NCI-H128 (cell line): Measurements from ENCODE around the gene OSBPL3.
"Not testable (repeated sequence)": the region's sequence is repeated elsewhere in the genome, so short reads cannot be mapped to it uniquely, and the experiment has no call there.

Experiments
- DNase-seq: peaks from one replicate; lab custom pipeline; 2025; ENCODE audit not compliant: unreplicated experiment; lab: John Stamatoyannopoulos, UW

OSBPL3 gene

DNA sequence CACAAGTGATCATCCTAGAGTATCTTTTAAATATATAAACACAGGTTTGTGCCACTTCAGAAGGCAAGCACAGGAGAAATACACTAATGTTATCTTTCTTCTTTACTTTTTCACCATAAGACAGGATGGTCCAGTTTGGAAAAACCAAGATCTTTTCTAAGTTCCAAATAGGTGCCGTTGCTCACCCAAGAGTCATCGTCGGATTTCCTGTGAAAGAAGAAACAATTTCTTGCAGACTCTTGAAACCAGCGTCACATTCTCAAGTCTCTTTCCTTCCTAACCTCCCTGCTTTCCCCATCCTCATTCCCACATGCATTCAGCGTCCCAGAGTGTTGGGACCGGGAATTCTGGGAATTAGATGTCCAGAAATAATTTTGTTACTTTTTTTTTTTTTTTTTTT is 179.9 kb downstream of the OSBPL3 start:
- no peak for DNase-seq

DNA sequence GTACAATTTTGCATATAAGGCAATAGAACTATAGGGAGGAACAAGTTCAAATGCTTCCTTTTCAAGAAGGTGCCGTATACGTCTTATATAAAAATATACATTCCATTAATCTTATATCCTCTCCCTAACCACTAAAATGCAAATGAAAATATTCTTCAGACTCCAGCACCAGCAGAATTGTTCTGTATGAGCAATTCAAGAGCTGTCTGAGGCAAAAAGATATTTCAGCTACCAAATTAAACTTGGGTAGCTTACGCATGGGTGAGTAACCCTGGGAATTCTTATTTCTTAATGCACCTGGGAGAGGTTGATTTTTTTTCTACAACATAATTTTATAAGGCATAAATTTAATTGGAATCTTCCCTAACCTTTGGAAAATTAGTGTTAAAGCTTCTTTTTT is 180.5 kb downstream of the OSBPL3 start:
- no peak for DNase-seq

DNA sequence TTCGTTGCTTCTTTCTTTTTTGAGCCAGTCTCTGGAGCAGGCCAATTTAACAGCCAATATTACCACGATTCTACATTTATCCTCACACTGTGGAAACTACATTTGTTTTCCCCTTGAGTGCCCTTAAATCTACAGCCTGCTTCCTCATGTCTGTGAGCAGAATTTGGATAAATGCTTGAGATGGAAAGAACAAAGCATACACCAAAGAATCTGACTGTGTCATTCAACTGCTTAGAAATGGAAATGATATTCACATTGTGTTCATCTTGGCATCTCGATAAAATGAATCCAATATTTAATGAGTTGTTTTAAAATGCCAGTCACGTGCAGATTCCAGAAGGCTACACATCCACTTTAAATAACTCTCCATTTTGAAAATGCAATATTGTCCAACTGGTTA is 181.7 kb downstream of the OSBPL3 start:
- DNase-seq, result no peak

DNA sequence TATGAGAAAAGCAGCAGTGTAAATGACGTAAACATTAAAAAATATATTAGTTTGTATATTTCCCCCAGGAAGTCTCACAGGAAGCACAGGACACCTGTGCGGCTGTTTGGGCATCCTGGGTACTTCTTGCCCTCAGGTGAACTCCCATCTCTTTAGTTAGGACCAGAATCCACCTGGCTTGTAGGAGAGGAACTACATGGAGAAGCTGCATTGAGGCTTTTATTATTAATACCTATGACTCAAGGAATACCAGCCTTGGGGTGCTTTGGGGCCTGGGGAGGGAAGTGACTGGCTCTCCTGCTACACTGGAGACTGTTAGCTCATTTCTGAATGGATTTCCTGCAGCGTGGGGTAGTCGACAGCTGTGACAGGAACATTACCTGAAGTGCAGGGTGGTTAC is 182.7 kb downstream of the OSBPL3 start:
- no peak for DNase-seq

DNA sequence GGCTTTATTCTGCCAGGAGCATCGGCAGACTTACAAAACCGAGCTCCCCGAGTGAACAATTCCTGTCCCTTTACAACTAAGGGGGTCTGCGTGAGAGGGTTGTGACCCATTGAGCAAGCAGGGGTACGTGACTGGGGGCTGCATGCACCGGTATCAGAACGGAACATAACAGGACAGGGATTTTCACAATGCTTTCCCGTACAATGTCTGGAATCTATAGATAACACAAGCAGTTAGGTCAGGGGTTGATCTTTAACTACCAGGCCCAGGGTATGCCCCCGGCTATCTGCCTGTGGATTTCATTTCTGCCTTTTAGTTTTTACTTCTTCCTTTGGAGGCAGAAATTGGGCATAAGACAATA is 184.6 kb downstream of the OSBPL3 start:
- no peak for DNase-seq

DNA sequence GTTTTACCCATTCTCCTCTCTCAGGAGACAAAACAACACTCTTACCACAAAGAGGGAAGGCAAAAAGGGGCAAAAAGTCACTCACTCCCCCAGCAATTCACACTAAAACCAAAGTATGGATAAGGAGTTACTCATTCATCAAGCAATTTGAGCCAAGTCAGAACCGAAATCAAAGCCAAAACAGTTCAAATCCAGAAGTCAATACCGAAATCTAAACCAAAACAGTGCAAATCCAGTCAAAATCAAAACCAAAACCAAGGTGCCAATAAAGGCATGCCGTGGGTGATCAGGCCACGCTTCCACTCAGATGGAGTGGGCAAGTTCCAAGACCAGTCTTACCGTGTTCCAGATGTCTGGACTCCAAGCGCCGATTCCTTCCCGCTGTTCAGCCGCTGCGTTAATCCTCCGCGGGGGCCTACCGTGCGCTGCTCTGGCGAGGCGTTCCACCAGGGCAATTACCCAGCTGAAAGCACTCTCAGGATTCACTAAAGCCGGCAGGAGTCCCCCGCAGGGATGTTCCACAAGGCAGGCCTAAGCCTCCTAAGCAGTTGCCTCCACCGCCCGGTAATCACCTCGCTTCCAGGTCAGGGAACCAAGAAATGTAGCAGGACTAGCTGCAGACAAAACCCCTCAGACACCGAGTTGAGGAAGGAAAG is 185.1 kb downstream of the OSBPL3 start:
- DNase-seq, result not testable (repeated sequence)

DNA sequence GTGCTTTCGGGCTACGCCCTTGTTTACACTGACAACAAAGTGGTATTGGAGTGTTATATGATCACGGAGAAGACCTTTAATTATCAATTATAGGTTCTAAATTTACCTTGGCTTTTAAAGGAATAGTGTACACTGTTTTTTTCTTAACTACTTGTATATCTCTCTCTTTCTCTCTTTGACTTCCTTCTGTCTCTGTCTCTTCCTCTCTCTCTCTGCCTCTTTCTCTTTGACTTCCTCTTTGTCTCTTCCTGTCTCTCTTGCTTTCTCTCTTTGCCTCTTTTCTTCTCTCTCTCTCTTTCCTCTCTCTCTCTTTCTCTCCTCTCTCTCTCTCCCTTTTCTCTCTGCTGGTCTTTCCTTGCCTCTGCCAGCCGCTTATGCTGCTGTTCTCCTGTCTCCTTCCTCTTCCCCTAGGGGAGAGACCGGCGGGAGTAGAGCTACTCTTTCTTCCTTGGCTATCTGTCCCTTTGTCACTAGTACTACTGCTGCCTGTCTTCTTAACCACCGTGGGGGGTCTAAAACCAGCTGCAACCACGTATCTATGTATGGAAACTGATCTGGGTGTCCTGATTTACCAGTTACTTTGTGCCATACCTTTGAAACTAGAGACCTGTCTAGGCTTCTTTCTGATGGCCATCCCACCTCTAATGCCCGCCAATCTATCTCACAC is 185.9 kb downstream of the OSBPL3 start:
- no peak for DNase-seq

DNA sequence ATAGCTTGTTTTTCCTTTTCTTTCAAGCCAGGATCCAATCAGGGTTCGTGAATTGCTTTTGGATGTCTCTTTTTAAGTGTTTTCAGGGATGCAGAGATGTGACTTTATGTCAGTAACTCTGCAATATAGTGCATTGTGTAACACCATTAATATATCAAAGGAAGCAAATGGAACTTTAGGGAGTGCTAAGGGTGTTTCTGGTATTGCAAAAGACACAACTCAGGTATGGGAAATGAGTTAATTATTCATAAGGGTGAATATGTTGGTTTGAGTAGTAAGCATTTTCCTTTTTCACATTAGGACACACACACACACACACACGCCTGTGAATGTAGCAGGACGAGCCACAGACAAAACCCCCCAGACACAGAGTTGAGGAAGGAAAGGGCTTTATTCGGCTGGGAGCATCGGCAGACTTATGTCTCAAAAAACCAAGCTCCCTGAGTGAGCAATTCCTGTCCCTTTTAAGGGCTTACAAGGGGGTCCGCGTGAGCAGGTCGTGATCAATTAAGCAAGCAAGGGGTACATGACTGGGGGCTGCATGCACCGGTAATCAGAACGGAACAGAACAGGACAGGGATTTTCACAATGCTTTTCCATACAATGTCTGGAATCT is 190.9 kb downstream of the OSBPL3 start:
- DNase-seq, result no peak

DNA sequence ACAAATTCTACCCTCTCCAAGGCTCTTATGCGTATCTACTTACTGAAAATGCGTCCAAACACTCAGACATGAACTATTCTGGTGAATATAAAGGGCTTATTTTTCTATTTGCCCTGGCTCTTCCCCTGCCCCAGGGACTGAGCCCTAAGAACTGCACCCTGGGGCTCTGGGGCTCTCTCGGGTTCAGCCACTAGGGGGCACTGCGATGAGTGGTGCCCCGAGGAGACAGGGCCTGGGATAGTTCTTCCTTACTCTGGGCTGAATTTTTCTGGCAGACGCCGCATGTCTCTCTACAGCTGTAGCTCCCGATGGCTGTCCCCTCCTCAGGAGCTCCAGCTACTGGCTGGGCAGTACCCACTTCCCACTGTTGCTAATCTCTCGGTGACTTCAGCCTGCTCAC is 191.9 kb downstream of the OSBPL3 start:
- DNase-seq, result no peak

DNA sequence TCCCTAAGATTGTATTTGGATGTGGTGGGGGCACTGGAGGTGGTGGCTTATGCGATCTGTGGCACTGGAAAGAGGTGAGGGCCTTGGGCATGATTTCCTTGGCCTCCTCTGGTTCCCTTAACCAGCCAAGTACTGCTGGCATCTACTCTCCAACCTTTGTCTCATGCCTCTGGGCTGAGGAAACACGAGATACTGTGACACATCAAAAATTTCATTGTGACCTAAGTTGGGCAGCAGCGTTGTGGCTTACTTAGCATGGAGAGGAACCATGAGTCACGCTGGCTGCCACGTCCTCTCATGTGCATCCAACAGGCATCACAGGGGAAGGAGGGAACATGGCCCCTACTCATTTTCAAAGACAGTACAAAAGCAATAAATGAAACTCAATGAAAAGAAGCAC is 193.0 kb downstream of the OSBPL3 start:
- no peak for DNase-seq

DNA sequence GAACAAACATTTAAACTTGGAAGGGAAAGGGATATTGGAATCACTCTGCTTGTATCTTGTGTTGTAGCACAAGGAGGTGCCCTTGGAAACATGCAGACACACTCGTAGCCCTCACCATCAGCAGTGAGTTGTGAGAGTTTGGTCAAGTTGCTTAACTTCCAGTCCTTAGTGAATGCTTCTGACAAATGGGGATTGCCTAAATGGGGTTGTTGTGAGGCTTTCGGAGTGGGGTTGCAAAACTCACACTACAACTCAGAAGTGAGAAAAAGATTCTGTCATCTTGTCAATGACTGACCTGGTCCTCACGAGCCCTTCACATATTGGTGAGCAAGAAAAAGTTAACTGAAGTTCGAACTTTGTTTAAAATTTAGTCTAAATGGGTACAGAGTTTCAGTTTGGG is 193.7 kb downstream of the OSBPL3 start:
- DNase-seq, result no peak

DNA sequence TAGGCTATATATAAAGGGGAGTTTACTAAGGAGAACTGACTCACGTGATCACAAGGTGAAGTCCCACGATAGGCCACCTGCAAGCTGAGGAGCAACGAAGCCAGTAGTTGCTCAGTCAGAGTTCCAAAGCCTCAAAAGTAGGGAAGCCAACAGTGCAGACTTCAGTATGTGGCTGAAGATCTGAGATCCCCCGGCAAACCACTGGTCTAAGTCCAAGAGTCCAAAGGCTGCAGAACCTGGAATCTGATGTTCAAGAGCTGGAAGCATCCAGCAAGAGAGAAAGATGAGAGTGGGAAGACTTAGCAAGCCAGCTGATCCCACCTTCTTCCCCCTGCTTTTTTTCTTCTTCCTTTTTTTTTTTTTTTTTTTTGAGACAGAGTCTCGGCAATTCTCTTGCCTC is 195.7 kb downstream of the OSBPL3 start:
- DNase-seq, result no peak

DNA sequence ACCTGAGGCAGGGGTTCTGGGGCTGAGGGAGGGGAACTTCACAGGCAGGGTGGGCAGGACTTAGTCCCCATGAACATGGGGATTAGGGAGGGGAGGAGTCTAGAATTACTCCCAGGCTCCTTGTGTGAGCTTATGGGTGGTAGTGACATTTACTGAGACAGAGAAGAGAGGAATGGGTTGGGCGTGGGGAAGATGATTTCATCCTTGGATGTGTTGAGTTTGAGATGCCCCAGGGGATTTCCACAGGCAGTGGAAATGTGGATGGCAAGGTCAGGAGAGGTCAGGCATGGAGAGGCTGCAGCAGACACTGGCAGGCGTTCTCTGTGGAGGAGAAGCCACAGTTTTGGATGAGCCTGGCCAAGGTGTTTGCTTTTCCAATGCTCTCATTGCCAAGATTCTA is 196.3 kb downstream of the OSBPL3 start:
- no peak for DNase-seq

DNA sequence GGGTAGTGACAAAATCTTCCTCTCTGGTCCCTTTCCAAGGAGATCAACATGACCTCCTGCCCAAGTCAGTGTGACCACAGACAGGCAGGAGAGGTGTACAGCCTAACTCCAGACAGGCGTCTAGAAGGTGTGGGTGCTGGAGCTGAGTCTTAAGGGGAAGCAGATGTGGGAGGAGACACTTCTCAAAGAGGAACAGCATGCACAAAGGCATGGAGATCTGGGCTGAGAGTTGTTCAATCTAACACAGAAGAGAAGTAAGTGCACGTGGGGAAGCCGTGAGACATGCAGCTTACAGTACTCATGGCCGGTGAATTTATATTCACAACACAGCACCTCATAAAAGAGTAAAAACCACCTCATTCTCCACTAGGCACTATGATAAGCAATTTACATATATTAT is 198.9 kb downstream of the OSBPL3 start:
- no peak for DNase-seq

DNA sequence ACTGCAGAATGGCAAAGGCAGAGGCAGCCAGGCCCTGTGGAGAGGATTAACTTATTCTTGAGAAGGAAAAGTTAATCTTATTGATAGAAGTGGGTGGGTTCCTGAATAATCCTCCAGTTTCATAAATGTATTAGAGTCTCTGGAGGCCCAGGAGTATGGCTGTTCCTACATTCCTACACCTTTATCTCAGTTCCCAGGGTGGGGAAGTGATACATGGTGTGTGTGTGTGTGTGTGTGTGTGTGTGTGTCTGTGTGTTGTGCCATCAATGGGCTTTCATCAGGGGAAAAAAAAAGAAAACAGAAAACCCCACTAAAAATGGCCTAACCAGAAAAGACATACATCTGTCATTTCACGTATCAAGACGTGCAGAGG is 200.7 kb downstream of the OSBPL3 start:
- DNase-seq, result no peak

DNA sequence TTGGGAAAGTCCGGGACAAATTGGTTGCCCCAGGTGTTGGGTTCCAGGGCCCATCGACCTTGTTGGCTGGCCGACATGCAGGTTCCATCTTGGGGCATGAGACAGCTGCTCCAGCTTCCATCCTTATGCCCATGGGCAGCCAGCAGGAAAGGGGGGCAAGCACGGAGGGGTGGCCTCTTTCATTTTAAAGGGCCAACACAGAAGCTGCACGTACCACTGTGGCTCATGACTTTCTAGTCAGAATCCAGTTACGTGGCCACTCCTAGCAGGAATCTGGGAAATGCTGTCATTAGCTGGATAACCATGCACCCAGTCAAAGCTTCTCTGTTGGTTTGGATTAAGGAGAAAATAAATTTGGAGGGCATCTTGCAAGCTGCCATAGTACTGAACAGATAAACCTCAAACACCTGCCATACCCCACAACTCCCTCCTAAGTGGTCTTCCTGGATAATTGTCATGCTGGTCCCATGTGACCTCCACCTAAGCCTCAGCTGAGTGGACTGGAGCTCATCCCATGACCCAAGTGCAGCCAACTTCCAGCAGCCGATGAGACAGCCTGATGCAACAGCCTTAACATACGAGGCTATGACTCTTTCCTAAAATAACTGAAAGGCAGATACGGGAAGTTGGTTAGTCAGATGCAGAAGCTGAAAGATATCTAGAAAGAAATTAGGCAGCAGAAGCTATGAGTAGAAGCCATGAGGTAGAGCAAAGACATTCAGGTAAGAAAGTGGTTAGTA is 201.3 kb downstream of the OSBPL3 start:
- DNase-seq, result no peak

DNA sequence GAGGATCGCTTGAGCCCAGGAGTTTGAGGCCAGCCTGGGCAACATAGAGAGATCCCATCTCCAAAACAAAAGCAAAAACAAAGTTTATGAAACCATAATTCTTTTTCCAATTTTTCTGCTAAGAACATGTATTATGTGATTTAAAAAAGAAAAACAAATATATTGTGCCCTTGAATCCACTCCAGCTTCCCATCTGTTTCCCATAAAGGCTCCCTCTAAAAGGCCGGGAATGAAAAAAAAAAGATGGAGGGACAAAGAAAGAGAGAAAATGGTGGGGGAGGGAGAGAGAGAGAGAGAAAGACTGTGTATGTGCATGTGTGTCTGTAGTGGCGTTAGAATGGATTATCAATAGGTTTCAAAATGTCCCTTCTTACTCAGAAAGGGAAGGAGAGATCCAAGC is 202.2 kb downstream of the OSBPL3 start:
- DNase-seq, result no peak

DNA sequence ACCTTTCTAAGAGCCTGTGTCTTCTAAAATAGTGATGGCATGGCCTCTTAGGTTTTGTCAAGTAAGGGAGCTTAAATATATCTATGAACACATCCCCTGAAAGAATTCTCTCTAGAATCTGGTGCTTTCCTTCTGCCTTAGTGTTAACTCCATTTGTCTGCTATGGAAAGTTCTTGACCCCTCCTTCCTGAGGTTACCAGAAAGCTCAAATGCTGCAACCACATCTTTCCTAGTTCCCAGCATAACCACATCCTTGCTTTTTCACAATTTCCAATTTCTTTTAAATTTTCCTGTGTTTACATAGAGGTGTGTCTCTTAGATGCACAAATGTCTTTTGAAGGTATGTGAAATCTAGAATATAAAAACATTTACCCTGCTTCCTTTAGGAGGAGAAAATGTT is 206.3 kb downstream of the OSBPL3 start:
- DNase-seq, result no peak

DNA sequence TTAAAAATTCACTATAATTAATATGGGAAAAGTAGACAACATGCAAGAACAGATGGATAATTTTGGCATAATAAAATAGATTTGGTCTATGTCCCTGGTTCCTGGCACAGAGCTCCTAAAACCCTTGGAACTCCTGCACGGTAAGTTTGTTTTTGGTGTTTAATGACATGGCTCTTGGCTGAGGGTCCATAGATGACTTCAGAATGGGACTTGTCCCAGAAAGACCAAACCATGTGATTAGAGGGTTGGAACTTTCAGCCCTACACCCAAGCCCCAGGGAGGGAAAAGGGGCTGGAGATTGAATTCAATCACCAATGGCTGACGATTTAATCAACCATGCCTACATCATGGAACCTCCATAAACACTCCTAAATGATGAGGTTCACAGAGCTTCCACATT is 210.1 kb downstream of the OSBPL3 start:
- DNase-seq, result no peak

DNA sequence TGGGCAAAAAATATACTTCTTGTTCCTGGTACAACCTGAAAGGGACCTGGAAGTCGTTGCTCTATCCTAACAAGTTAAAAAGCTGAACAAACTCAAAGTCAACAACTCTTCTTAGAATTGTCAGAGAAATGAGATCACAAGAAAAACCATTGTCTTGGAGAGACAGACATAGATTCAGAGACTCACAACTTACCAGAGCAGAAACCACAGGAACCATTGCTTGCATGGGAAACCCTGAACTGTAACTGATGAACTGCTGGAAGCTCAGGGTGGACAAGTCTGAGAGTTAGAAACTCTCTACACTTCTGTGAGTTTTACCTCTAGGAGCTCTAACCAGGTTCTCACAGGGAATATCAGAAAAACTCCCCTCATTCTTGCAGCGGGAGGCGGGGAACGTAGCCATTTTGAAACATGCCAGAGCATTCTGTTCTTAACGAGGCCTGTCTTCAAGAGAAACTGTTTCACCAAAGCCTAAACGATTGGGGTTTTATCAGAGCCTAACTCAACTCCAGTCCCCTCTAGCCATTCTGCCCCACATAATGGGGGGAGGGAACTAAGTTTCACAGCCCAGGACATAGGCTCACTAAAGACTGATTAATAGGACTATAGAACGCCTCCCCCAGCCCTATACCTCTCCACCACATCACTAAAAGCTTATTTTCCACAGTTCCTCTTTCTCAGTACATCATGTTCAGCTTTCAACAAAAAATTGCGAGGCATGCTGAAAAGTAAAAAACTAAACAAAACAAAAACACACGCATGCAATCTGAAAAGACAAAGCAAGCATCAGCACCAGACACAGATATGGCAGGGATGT is 210.8 kb downstream of the OSBPL3 start:
- DNase-seq, result no peak

DNA sequence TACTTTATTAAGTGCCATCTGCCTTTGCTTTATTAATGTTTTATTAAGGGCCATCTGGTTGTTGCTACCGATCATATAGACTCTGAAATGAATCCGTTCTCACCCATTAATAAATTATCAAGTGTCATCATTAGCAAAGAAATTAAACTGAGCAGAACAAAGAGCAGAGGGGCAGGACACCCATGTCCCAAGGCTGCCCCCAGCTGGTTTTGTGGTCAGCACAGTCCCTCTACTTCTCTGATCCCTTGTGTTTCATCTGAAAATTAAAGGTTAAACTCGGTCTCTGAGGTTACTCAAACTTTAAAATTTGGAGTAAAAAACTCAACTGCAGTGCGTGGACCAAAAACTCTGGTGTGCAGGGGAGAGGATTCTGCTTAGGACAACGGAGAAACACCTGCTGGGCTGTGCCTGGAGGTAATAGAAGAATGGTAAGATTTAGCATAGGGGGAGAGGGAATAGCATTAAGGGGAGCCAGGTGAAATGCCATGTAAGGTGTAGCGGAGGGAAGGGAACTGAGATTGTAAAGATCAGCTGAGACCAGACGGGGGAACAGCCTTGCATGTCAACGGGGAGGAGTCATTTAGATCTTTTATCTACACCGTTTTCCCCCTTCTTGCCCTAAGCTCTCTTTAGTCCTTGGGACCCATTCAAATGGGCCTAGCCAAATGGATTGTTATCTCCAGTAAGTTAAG is 212.0 kb downstream of the OSBPL3 start:
- no peak for DNase-seq
